Peyer's patch (tissue), 4 donors: Measurements from ENCODE around the gene GMCL1.

Experiments
- POLR2A ChIP-seq, 2 donors: fragments of 450-650 bp; IDR thresholded peaks; one replicate each; pipeline ENCODE4 v1.5.1; 2017; ENCODE audit warnings: antibody characterized with exemption in 2 of 2, mild to moderate bottlenecking in 2 of 2, moderate library complexity in 2 of 2
- TF ChIP-seq, protein P1 (sequence below), 6 experiments: fragments of 450-650 bp in 4 of 6; fragments of 200-600 bp in 2 of 6; sonication (generic) in 1 of 6; IDR thresholded peaks; one replicate each; pipeline ENCODE4 v1.5.1; 2017 to 2019; ENCODE audit warnings: antibody characterized with exemption in 6 of 6, mild to moderate bottlenecking in 3 of 6, moderate library complexity in 1 of 6

DNA sequence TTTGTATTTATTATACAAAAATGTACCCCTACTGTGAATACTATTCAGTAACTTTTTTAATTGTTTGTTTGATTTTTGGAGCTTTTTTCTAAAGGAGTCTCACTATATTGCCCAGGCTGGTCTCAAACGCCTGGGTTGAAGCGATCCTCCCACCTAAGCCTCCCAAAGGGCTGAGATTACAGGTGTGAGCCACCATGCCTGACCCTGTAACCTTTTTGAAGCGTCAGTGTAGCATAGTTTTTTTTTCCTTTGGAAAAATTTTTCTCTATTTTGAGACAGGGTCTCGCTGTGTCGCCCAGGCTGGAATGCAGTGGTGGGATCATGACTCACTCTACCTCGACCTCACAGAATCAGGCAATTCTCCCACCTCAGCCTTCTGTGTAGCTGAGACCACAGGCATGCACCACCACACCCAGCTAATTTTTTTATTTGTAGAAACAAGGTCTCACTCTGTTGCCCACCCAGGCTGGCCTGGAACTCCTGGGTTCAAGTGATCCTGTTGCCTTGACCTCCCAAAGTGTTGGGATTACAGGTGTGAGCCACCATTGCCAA is 2.0 kb downstream of the GMCL1 start:
- no peak for TF ChIP-seq POLR2A (IDR thresholded peaks at IDR 0.05)
- TF ChIP-seq, protein P1, sequence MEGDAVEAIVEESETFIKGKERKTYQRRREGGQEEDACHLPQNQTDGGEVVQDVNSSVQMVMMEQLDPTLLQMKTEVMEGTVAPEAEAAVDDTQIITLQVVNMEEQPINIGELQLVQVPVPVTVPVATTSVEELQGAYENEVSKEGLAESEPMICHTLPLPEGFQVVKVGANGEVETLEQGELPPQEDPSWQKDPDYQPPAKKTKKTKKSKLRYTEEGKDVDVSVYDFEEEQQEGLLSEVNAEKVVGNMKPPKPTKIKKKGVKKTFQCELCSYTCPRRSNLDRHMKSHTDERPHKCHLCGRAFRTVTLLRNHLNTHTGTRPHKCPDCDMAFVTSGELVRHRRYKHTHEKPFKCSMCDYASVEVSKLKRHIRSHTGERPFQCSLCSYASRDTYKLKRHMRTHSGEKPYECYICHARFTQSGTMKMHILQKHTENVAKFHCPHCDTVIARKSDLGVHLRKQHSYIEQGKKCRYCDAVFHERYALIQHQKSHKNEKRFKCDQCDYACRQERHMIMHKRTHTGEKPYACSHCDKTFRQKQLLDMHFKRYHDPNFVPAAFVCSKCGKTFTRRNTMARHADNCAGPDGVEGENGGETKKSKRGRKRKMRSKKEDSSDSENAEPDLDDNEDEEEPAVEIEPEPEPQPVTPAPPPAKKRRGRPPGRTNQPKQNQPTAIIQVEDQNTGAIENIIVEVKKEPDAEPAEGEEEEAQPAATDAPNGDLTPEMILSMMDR (IDR thresholded peaks at IDR 0.05): no peak
